ENCODE results near the gene SLC2A13.

DNA sequence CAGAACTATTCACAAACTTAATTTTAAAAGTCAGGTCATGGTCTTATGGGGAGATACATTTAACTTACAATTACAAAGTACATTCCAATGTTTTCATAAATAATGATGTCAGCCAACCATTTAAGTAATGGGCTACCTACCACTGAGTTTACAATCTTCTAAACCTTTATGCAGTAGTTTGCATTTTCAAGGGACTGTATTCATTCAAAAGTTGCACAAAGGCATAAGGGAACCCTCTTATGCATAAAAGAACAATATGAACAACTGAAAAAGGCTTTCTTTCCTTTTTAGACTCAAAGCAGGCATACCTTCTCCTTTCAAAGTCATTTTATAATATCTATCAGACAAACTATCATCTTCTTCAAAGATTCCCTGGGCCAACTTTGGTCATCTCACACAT, 230.2 kb downstream of the SLC2A13 start:
- TF ChIP-seq, protein P1, sequence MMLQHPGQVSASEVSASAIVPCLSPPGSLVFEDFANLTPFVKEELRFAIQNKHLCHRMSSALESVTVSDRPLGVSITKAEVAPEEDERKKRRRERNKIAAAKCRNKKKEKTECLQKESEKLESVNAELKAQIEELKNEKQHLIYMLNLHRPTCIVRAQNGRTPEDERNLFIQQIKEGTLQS (CRISPR knock-in tag; conservative IDR thresholded peaks at IDR 0.05): no peak
- TF ChIP-seq MXD4 (CRISPR knock-in tag; IDR thresholded peaks at IDR 0.05; ENCODE audit: borderline replicate concordance): no peak
